NCI-H1930 (cell line): ENCODE results near the gene POLR2B.
"Not testable (repeated sequence)": the region's sequence is repeated elsewhere in the genome, so short reads cannot be mapped to it uniquely, and the experiment has no call there.

Experiments used
- DNase-seq, 2 experiments: peaks; one replicate each; lab custom pipeline; 2025; lab: John Stamatoyannopoulos, UW

The POLR2B gene

GRCh38 chr4:56978750-56979303, at the start of gene POLR2B:
Gene POLR2B, plus strand, starts transcription at chr4:56978896. Its CDS starts 90 bp downstream, at chr4:56978986.
- peak; percentile 89 to 95 for DNase-seq

- DNase-seq = no peak
Measured at GRCh38 chr4:56930638-56931037, 48.1 kb upstream of the POLR2B start.

- no peak for DNase-seq
Measured at GRCh38 chr4:56931924-56932323, 46.8 kb upstream of the POLR2B start.

GRCh38 chr4:56937262-56937661, 41.4 kb upstream of the POLR2B start:
- DNase-seq = no peak

GRCh38 chr4:56939826-56940225, 38.9 kb upstream of the POLR2B start:
- not testable (repeated sequence) for DNase-seq

GRCh38 chr4:56940403-56940802, 38.3 kb upstream of the POLR2B start:
- DNase-seq = no peak

GRCh38 chr4:56940971-56941370, 37.7 kb upstream of the POLR2B start:
- no peak for DNase-seq

GRCh38 chr4:56941403-56941802, 37.3 kb upstream of the POLR2B start:
- DNase-seq = no peak

- DNase-seq = no peak
Measured at GRCh38 chr4:56953680-56954520, 24.8 kb upstream of the POLR2B start.

- no peak for DNase-seq
Measured at GRCh38 chr4:56958111-56958517, 20.6 kb upstream of the POLR2B start.

GRCh38 chr4:56959100-56959499, 19.6 kb upstream of the POLR2B start:
- no peak for DNase-seq

- no peak for DNase-seq
Measured at GRCh38 chr4:56961107-56961500, 17.6 kb upstream of the POLR2B start.

GRCh38 chr4:56971383-56971782, 7.3 kb upstream of the POLR2B start:
- DNase-seq = no peak

- DNase-seq = no peak
Measured at GRCh38 chr4:56972389-56972788, 6.3 kb upstream of the POLR2B start.

GRCh38 chr4:56972809-56973208, 5.9 kb upstream of the POLR2B start:
- DNase-seq = no peak

GRCh38 chr4:56973336-56973735, 5.4 kb upstream of the POLR2B start:
- DNase-seq = no peak

- no peak for DNase-seq
Measured at GRCh38 chr4:56976283-56976836, 2.3 kb upstream of the POLR2B start.

- DNase-seq = peak; percentile 2
Measured at GRCh38 chr4:56976837-56977320, 1.8 kb upstream of the POLR2B start.

- DNase-seq = peak; percentile 95 to 97
Measured at GRCh38 chr4:56977321-56978012, 1.2 kb upstream of the POLR2B start, which contains the start of gene NOA1. Gene NOA1, minus strand, starts transcription at chr4:56977606. Its CDS starts 21 bp downstream, at chr4:56977585.

- no peak for DNase-seq
Measured at GRCh38 chr4:56979421-56980072, 851 bp downstream of the POLR2B start.

- no peak for DNase-seq
Measured at GRCh38 chr4:56981795-56982201, 3.1 kb downstream of the POLR2B start.

- DNase-seq = no peak
Measured at GRCh38 chr4:56986192-56986591, 7.5 kb downstream of the POLR2B start.
